NCI-H1930 (cell line): ENCODE measurements around the gene TNXB.
"Not testable (repeated sequence)": the region's sequence is repeated elsewhere in the genome, so short reads cannot be mapped to it uniquely, and the experiment has no call there.

ENCODE experiments used
- DNase-seq, 2 experiments: peaks; one replicate each; lab custom pipeline; 2025; lab: John Stamatoyannopoulos, UW

Gene TNXB

GRCh38 chr6:32060966-32061655 is 48.0 kb downstream of the TNXB start:
- DNase-seq: no peak

GRCh38 chr6:32058511-32058963 is 50.6 kb downstream of the TNXB start:
- no peak for DNase-seq

- DNase-seq: no peak
Measured at GRCh38 chr6:32057966-32058365, 51.2 kb downstream of the TNXB start.

GRCh38 chr6:32056254-32056653 is 52.9 kb downstream of the TNXB start:
- DNase-seq: no peak

- not testable (repeated sequence) for DNase-seq
Measured at GRCh38 chr6:32055756-32056155, 53.4 kb downstream of the TNXB start.

GRCh38 chr6:32053314-32053713 is 55.8 kb downstream of the TNXB start:
- DNase-seq: not testable (repeated sequence)

- DNase-seq: not testable (repeated sequence)
Measured at GRCh38 chr6:32052626-32053025, 56.5 kb downstream of the TNXB start.

- DNase-seq: no peak
Measured at GRCh38 chr6:32050562-32050961, 58.6 kb downstream of the TNXB start.

GRCh38 chr6:32049736-32050135 is 59.4 kb downstream of the TNXB start:
- DNase-seq: not testable (repeated sequence)

GRCh38 chr6:32049149-32049548 is 60.0 kb downstream of the TNXB start:
- DNase-seq: not testable (repeated sequence)

GRCh38 chr6:32047855-32048766 is 61.0 kb downstream of the TNXB start:
- peak in 1 of 2 experiments; percentile 48 for DNase-seq

GRCh38 chr6:32047539-32047854 is 61.6 kb downstream of the TNXB start:
- DNase-seq: no peak

GRCh38 chr6:32047084-32047478 is 62.1 kb downstream of the TNXB start:
- DNase-seq: no peak

GRCh38 chr6:32046450-32047083 is 62.6 kb downstream of the TNXB start:
- DNase-seq: no peak

GRCh38 chr6:32045811-32046449 is 63.2 kb downstream of the TNXB start:
- no peak for DNase-seq

- DNase-seq: not testable (repeated sequence)
Measured at GRCh38 chr6:32044916-32045315, 64.2 kb downstream of the TNXB start.

- not testable (repeated sequence) for DNase-seq
Measured at GRCh38 chr6:32043589-32044380, 65.4 kb downstream of the TNXB start.

- DNase-seq: not testable (repeated sequence)
Measured at GRCh38 chr6:32042276-32042675, 66.9 kb downstream of the TNXB start.

GRCh38 chr6:32041385-32041784 is 67.8 kb downstream of the TNXB start:
- DNase-seq: not testable (repeated sequence)

- not testable (repeated sequence) for DNase-seq
Measured at GRCh38 chr6:32041050-32041321, 68.2 kb downstream of the TNXB start.

GRCh38 chr6:32040299-32041049 is 68.7 kb downstream of the TNXB start:
- not testable (repeated sequence) for DNase-seq
